GDM1 (cell line): ENCODE data around the gene ABCC5.

Experiments used
- DNase-seq: peaks from one replicate; lab custom pipeline; 2025; lab: John Stamatoyannopoulos, UW

The ABCC5 gene

DNA sequence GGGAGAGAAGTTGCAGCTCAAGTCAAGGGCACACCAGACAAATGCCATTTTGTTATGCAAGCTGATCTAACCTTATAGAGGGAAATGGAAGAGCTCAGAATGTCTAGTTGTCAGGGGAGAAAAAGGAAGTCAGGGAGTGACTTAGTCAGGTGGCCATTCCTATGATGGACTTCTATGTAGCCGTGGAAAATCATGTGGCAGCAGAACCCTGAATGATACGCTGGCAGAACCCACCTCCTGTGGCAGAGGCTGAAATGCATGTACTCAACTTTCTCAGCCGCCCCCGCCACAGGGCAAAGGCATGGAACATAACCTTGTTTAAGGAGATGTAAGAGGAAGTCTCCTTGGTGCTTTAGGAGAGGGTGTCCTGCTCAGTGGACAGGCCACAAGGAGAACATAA is 95.3 kb downstream of the ABCC5 start:
- DNase-seq = no peak

GRCh38 chr3:183921096-183921495 is 96.6 kb downstream of the ABCC5 start:
- DNase-seq = no peak

DNA sequence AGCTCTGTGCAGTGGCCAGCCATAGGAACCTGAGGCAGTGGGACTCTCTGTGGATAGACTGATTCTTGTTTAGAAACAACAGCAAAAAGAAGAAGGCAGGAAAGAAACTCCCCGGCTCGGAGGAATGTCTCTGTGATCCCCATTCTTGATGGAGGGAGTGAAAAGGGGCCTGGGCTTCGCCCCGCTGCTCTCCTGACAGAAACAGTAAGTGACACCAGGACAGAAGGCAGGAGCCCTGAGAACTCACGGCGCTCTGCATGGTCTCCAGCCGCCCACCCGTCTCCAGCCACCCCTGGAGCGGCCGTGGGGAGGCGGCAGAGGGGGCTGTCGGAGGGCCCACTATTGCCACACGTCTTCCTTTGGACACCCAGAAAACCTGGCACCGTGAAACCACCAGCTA is 97.3 kb downstream of the ABCC5 start:
- DNase-seq = no peak

- no peak for DNase-seq
Measured at GRCh38 chr3:183918178-183918577, 99.5 kb downstream of the ABCC5 start.

GRCh38 chr3:183917776-183918175 is 99.9 kb downstream of the ABCC5 start:
- DNase-seq = no peak

DNA sequence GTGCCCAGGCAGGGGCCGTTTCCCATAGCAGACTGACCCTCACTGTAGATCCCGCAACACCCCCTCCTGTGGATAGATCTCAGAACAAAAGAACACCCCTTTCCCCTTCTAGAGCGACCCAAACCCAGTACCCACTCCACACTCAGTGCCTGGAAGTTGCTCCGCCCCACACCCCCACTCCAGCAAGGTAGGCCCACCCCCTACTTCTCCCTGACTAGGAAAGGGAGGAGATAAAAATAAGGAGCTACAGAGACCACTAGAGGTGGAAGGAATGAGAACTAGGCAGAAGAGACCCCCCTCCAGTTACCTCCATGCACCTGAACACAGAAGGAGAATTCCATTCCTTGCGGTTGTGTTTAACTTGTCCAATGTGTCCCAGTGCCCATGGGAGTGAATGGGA is 102.8 kb downstream of the ABCC5 start:
- no peak for DNase-seq

DNA sequence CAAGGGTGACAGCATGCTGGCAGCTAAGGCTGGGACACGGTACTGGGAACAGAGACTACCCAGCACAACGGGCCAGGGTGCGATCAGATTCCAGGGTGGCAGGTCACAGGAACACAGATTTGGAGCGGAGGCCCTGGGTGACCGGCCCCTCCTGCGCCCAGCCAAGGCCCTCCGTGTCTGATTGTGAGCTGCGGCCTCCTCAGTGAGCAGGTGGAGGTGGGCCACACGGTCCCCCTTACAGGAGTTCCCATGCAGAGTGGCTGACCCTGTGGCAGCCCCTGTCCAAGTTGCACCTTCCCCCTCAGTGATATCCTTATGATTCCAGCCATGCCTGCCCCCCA is 104.1 kb downstream of the ABCC5 start:
- no peak for DNase-seq

DNA sequence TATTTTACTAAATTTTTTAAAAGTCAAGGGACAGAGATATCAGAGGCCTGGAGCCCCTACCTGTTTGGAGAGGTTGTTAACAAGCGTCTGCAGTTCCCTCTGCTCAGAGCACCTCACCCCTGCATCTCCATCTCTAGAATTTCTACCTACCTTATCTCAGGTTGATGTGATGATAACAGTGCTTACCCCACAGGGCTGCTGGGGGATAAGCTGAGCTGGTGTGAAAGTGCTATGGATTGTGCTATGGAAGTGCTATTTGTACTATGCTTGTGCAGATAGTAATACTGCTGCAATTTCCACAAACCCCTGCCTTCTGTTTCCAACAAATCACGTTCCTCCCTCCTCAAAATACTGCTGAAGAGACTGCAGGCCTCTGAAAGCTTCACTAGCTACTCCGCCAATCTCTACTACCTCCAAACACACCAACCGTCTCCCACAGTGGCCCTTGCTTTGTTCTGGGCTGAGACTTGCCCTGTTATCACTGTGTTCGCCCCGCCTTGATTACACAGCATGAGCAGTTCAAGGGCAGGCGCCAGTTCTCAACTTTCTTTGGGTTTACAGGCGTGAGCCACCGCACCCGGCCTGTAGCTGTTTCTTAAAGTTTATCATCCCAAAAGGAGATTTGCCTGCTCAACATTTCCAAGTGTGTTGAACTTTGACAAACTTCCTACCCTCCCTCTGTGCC is 104.6 kb downstream of the ABCC5 start:
- no peak for DNase-seq

DNA sequence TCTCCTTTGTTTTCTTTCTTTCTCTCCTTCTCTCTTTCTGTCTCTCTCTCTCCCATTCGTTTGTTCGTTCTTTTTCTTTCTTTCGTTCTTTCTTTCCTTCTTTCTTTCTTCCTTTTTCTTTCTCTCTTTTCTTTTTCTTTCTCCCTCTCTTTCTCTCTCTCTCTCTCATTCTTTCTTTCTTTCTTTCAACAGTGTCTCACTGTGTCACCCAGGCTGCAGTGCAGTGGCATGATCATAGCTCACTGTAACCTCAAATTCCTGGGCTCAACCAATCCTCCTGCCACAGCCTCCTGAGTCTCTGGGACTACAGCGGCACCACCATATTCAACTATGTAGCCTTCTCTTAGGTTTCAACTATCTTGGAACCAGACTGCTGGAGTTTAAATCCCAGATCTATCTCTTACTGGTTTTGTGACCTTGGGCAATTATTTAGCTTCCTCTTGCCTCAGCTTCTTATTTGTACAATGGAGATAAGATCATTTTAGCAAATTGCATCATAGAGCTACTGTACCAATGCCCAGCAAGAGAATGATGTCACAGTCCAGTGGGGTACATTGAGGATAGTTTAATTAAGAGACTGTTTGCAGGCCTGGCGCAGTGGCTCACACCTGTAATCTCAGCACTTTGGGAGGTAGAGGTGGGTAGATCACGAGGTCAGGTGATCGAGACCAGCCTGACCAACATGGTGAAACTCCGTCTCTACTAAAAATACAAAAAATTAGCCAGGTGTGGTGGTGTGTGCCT is 105.7 kb downstream of the ABCC5 start:
- no peak for DNase-seq

- DNase-seq = no peak
Measured at GRCh38 chr3:183911087-183911486, 106.6 kb downstream of the ABCC5 start.

GRCh38 chr3:183909030-183909600 is 108.6 kb downstream of the ABCC5 start:
- no peak for DNase-seq

DNA sequence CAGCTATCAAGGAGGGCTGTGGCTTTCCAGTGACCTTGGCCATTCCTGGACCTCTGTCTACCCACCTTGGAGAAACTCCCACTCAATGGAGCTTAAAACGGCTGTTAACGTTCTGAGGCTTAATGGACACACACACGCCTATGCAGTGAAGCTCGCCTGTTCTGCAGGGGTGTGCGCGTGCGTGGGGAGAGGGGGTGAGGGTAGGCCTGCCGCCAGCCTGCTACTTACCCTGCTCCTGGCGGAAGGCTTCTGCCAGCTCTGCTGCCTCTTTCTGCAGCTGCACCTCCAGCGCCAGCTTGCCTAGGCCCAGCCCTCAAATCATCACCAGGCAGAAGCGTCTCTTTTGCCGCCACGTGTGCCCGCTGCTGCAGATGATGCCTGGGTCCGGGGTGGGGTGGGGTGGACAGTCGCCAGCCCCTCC is 109.8 kb downstream of the ABCC5 start:
- DNase-seq = no peak

GRCh38 chr3:183907176-183907575 is 110.5 kb downstream of the ABCC5 start:
- no peak for DNase-seq

DNA sequence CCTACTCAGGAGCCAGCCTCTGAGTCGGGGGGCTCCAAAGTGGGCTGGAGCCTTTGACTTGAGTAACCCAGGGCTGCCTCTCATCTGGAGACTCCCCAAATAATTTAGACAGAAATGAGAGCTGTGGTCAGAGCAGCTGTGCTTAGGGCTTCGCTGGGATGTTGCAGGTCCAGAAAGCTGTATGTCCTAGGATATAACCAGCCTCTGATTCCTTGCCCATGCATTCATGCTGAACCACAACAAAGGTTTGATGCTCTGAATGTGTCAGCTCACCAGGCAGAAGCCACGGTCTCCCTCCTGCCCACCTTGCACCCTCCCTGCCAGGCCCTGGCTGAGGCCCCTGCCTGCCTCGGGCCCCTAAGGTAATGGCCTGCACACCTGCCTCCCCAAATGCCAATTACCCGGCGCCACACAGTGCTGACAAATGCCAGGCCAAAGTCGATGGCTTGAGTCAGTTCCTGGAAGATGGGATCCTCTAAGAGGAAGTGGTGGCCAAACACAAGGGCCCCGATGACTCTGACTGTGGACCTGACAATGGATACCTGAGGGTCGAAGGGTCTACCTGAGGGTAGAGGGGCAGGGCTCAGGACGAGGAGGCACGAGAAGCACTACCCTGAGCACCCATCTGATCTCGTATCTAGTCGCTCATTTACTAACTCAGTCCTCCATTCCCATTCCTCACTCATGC is 111.3 kb downstream of the ABCC5 start:
- DNase-seq = no peak

- DNase-seq = no peak
Measured at GRCh38 chr3:183904833-183905780, 112.6 kb downstream of the ABCC5 start.

DNA sequence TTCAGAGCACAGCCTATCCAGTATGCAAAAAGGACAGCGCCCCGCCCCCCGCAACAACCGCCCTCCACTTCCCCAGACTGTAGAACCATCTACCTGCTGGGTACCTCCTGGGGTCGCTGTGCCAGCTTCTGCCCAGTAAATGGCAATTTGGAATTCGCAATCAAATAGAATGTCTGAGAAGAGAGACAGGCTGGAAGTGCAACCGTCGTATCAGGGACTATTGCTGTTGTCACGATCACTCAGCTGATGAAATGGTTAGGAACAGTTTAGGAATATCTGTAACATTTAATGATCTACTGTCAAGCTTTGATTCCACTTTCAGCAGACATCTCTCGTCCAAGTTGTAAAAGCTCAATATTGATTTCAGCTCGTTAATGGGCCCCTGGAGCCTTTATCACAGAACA is 119.7 kb downstream of the ABCC5 start:
- no peak for DNase-seq

DNA sequence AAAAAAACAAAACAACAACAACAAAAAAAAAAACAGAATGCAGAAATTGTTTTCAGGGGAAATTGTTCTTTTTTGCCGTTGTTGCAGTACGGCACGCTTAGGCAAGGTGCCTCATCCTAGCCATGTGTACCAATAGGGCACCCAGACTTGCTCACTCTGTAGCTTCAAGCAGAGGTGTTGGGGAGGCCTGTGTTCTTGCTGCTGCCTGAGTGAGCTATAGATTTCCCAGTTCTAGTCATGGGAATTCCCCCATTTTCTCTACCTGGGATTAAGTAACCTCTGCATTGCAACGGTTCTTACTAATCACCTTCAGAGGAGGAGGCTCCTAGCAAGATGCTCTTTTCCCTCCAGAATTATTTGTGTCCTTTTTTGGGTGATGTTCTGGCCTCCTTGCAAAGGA is 120.1 kb downstream of the ABCC5 start:
- no peak for DNase-seq

DNA sequence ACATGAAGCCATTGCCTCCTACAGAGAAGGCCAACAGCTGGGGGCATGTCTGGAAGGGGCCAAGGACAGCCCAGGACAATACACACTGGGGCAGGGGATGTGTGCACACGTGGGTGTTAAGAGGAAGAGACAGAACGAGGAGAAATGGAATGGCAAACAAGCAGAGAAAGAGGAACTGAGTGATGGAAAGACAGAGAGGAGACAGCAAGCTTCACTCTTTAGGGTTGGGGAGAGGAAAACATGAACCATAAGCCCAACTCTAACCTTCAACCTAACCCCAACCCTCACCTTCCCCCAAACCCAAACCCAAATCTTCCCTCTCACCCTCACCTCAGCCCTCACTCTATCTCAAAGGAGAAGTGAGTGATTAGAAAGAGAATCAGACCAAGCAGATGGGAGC is 121.1 kb downstream of the ABCC5 start:
- DNase-seq = no peak

DNA sequence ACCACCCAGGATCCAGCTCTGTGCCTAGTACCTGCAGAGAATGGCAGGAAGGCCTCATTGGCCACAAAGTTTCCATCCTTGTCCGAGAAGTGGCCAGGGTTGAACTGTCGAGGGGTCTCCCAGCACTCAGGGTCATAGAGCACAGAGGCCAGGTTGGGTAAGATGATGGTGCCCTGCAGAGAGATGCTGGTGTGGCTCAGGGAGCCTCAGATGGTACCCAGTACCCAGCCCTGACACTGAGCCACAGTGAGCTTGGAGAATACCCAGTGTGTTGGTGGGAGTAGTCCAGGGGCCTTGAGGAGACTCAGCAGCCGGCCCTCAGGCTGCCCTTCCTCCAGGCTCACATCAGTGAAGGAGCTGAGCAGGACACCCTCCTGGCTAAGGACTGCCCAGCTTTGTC is 121.5 kb downstream of the ABCC5 start:
- no peak for DNase-seq

DNA sequence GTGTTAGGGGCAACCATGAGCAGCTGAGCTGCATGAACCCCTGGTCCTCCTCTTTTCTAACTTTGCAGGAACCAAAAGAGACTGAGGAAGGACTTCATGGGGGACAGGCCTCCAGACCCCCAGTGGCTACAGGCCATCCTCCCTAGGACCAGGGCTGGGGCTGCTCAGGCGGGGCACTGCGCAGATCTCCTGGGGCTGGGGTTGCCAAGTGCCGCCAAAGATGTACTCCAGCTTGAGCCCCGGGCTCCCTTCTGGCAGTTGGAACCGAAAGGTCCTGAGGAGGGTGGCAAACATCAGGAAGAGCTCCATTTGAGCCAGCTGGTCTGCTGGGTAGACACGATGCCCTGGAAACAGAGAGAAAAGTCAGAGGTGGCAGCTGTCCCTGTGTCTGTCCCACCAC is 121.9 kb downstream of the ABCC5 start:
- no peak for DNase-seq

GRCh38 chr3:183895296-183895695 is 122.4 kb downstream of the ABCC5 start:
- DNase-seq = peak; percentile 16
